HG03135 (cell line): ENCODE data around the gene PDXDC1.
"Not testable (repeated sequence)": the region's sequence is repeated elsewhere in the genome, so short reads cannot be mapped to it uniquely, and the experiment has no call there.

ENCODE experiments used
- ATAC-seq: cut with Tn5 transposase; IDR thresholded peaks from one replicate; pipeline ENCODE4 v1.9.1; 2021; ENCODE audit warnings: mild to moderate bottlenecking, moderate library complexity; ENCODE audit not compliant: unreplicated experiment

PDXDC1 gene

DNA sequence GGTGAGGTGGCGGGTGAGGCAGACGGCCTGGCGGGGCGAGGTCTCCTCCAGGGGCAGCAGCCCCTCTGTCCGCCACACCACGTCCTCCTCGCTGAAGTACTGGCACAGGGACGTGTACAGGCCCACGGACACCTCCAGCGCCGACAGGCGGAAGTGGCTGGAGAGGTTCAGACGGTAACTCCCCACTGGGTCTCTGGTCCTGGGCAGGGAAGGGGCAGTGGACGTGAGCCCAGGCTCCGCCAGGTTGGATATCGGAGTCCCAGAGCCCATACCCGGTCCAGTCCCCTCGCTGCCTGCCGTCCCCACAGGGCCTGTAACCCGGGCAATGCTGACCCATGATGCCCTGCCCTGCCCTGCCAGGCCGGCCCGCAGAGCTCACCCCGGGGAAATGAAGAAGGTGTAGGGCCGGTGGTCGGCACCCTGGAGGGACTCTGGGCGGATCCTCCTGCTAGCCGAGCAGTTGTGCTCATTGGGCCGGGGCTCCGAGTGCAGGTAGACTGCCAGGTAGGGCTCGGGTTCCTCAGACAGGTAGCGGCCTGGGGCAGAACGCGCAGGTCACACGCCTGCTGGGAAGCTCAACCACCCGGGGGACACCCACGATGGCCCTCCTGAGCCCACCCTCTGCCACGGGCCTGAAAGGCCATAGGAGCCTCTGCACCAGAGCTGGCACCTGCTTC, 155.6 kb downstream of the PDXDC1 start:
- ATAC-seq = not testable (repeated sequence)

DNA sequence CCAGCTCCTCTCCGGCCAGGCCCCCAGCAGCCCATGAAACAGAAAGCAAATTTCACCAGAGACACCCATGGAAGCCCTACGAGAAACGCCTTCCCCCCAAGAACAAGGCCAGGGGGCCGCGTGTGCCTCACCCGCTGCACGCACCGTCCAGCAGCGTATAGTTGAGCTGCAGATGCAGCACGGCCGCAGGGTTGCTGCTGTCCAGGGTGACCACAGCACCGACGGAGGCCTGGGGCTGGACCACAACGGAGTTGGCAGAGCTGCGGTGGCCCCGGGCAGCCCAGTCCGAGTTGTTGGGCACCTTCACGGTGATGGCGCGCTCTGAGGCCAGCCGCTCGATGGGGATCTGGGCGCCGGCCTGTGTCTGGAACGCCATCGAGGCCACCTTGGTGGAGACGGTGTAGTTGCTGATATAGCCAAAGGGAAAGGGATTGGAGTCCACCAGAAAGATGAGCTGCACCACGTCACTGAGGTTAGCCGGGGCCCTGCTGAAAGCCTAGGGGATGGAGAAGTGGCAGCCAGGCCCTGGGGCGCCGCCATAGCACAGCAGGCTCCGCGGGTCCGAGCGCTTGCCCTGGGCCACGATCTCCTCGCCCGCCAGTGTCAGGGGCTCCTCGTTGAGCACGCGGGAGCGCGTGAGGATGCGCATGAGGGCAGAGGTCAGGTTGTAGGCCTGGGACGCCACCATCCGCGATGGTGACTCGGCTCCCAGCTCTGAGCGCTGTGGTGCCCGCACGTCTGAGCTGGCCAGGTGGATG, 156.3 kb downstream of the PDXDC1 start:
- ATAC-seq = not testable (repeated sequence)

- not testable (repeated sequence) for ATAC-seq
These were observed 158.0 kb downstream of the PDXDC1 start for GRCh38 chr16:15132719-15133428.

GRCh38 chr16:15133554-15133953, 158.7 kb downstream of the PDXDC1 start:
- not testable (repeated sequence) for ATAC-seq

- ATAC-seq = not testable (repeated sequence)
These were observed 160.1 kb downstream of the PDXDC1 start for GRCh38 chr16:15134752-15135482.

- ATAC-seq = not testable (repeated sequence)
These were observed 160.9 kb downstream of the PDXDC1 start for GRCh38 chr16:15135483-15136360.

DNA sequence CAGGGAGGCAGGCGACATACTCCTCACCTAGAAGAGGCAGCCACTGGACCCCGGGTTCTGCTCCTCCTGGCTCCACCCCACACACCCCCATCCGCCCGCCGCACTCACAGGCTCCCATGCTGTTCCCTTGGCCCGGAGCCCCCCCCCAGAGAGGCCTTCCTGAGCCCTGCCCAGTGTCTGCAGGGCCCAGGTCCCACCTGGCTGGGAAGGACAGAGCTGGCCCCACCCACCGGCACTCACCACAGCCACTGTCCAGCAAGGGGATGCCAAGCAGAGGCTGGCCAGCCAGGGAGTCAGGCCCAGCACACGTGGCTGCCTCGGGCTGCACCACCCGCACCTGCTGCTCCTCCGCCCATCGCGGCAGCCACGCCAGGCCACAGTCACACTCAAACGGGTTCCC, 162.7 kb downstream of the PDXDC1 start:
- ATAC-seq = not testable (repeated sequence)

DNA sequence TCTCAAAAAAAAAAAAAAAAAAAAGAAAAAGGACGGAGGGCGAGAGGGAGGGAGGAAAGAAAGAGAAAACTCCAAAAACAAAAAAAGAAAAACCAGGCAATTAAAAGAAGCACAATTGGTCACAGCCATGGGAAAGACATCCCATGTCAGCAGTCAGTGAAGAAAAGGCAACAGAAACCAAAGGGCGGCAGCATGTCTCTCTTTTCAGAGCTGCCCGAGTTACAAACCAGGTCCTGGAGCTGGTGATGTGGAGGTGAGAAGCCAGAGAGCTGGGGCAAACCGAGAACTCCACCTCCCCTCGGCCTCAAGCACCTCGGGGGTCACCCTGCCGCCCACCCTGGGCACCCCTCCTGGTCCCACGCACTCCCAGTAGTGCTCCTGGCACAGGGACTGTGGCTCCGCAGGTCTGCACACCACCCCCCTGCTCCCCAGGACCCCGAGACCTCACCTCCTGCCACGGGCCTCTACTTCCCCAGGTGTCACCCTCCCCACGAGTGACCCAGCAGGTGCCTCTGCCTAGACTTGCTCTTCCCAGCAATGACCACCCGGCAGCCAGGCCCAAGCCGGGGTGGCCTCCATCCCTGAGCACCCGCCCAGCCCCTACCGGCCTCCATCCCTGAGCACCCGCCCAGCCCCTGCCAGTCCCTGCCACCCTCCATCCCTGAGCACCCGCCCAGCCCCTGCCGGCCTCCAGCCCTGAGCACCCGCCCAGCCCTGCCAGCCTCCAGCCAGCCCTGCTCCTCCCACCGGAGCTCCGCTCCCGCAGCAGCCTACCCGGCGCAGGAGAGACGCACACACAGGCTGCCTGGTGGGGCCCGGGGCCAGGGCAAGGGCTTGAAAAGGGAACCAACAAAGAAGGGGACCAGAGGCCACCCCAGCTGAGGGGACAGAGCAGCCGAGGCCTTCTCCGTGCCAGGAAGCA, 165.9 kb downstream of the PDXDC1 start:
- not testable (repeated sequence) for ATAC-seq

DNA sequence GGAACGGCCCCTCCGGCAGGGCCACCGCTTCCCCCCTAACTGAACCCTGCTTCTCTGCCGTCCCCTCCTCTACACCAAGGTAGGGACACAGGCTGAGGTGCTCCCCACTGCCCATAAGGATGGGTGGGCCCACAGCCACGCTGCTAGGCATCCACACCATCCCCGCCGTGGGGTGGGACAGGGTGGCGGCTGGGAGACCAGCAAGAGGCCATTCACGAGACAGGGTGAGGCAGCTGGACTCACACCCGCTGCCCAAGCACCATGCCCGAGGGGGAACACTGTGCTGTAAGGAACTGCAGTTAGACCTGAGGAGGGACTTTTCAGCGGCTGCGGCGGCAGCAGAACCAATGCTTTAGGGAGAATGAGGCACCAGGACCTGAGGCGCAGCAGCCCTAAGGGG, 166.8 kb downstream of the PDXDC1 start:
- no peak for ATAC-seq

DNA sequence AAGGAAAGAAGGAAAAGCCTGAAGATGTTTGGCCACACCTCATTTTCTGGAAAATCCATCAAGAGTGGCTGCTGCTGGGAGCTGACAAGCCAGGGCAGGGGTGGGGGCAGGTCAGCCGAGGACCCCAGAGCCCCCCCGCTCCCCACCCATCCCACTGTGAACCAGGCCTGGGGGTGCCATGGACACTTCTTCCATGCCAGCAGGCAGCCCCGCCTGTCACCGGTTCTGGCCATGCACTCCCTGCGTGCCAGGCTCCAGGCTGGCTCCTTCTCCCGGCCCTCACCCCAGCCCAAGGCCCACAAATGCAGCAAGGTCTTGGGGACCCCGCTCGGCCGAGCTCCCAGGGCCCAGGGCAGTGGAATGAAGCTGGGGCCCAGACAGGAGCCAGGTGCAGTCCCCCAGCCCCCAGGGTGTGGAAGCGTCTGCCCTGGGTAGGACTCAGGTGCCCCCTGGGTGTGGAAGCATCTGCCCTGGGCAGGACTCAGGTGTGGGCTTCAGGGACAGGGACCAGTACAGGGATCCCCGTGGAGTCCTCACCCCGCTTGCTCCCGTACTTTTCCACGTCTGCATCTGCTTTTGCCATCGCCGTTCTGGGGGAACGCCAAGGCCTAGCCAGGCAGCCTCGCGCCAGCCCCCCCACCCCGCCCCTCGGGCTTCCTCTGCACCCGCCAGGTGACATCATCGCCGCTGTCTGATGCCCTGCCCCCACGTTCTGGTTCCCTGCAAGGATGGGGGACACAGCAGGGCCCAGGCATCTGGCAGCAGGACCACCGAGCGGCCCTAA, 167.5 kb downstream of the PDXDC1 start:
- ATAC-seq = not testable (repeated sequence)

DNA sequence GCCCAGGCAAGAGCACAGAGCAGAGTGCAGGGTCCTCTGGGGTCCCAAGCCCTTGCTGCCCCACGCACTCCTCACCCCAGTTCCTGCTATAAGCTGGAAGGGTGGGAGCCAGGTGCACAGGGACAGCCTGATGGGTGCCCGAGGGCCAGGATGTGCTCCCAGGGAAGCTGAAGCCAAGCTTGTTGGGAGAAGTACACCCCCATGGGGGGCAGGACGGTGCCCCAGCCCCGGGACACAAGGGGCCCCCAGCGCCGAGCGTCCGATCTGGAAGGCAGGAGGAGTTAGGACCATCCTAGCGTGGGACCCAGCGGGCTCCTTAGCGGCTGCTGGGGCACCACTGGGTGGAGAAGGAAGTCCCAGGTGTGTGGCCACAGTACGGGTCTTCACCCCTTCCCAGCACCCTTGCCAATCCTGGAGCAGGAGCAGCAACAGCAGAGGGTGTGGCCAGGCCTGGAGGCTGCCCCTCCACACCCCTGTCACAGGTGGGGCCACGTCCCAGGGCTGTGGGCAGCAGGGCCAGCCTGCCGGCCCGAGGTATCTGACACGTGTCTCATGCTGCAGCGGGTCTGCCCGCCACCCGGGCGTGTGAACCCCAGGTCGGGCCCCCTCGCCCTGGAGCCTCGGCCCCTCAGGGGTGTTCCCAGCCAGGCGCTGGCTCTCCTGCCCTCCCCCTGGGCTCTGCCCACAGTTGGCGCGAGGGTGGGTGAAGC, 168.2 kb downstream of the PDXDC1 start:
- not testable (repeated sequence) for ATAC-seq

- ATAC-seq = not testable (repeated sequence)
These were observed 168.8 kb downstream of the PDXDC1 start for GRCh38 chr16:15143601-15144091.

DNA sequence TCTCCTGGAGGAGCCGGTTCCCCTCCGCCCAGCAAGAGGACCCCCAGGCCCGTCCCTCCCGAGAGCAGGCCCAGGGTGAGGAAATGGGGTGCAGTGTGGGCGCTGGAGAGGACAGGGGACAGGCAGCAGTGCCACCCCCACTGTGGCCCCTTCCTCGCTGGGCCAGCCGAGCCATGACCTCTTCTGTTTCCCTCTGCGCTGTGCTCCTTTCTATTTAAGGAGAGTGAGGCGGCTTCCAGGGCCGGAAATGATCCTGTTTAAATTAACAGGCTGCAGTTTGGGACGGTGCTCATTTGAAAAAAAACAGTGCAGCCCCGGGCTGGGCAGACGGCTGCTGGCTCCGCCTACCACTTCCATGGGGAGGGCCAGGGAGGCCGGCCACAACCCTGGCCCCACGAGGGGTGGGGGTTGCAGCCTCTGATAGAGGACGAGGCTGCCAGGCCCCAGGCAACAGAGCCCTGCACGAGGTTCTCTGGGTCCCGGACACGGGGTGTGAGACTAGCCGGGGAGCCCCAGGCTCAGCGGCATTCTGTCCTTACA, 169.3 kb downstream of the PDXDC1 start:
- ATAC-seq = not testable (repeated sequence)

GRCh38 chr16:15144781-15145417, 170.1 kb downstream of the PDXDC1 start:
- ATAC-seq = not testable (repeated sequence)

DNA sequence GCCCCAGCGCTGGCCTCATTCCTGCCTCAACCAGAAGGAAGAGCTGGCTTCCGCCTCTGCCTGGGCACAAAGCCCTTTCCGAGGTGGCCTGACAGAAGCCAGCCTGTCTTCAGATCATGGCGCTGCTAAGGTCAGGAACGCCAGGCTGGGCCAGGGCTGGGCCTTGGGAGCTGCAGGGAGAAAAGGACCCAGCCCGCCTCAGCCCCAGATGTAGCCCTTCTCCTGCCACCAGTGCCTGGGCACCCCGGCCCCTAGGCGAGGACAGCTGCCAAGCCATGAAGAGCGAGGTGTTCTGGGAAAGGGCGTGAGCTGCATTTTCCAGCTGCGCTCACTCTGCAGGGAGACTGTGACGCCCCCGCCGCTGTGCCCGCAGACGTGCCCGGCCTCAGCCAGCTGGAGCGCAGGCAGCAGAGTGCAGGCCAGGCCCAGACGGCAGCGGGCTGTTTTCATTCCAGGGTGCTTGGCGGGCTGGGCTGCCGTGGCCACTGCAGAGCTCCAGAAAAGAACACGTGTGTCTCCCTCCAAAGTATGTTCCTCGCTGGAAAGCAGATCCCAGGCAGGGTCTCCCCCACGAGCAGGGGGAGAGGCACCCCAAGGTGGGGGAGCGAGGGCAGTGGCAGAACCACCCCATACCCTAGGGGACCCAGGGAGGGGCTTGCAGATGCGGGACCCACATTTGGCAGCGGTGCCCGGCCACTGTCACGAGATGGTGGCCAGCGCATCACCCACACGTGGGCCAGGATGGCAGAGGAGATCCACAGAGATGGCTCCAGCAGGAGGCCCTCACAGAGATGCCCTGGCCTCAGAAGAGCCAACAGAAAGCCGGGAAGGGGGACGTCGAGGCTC, 170.8 kb downstream of the PDXDC1 start:
- ATAC-seq = not testable (repeated sequence)

- ATAC-seq = not testable (repeated sequence)
These were observed 171.4 kb downstream of the PDXDC1 start for GRCh38 chr16:15146264-15146662.
